Measurements from ENCODE around the gene JPT2. TPM values are rescaled to one million over a fixed set of nuclear protein-coding genes. Genes with fewer than 3 reads are reported as not detected.

Gene JPT2
- total RNA-seq, 1 donor from 2014 or later = 53.1 TPM

GRCh38 chr16:1743376-1744337 lies 65.6 kb downstream of the JPT2 start:
- DNase-seq (no peak), ATAC-seq (no peak)
- no peak for TF ChIP-seq CTCF (IDR thresholded peaks at IDR 0.05)
- Histone ChIP-seq H3K36me3 (peaks cover 76% of the 10 kb centered on the region), H3K27me3 (ENCODE audit: low read depth) (no peaks in the 10 kb centered on the region), H3K27ac (no peak overlapping the region), H3K4me3 (no peak overlapping the region), H3K4me1 (no peaks in the 10 kb centered on the region), H3K9me3 (no peaks in the 10 kb centered on the region)
- intact Hi-C loops (cut with DNase I) = no loop called here

DNA sequence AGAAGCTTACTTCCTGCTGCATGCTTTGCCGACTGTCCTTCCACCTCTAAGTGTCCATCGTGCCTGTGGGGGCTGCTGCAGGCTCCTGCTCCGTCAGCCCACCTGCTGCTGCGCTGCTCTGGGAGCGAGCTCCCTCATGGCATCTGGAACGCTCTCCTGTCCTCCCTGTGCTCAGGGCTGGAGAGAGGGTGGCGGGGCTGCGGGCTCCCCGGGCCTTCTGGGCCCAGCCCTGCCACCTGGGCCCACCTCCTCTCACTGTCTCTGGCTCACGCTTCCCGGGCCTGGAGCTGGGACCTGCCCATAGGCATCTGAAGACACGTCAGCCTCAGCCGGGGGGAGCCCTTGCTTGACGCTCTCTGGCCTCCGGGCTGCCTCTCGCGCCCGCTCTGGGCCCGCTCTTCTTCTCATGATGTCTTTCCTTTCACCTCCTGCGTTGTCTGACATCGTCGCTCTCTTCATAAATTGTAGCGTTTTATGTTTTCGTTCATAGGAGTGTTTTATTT lies 66.3 kb downstream of the JPT2 start:
- Histone ChIP-seq H3K27ac (no peak overlapping the region), H3K36me3 (peaks cover 84% of the 10 kb centered on the region), H3K9me3 (no peaks in the 10 kb centered on the region), H3K4me1 (no peaks in the 10 kb centered on the region), H3K4me3 (no peak overlapping the region), H3K27me3 (ENCODE audit: low read depth) (no peaks in the 10 kb centered on the region)
- no peak for ATAC-seq
- intact Hi-C loops (cut with DNase I) = no loop called here
- TF ChIP-seq CTCF (IDR thresholded peaks at IDR 0.05) = no peak
- no peak for DNase-seq

GRCh38 chr16:1745181-1745899 lies 67.3 kb downstream of the JPT2 start:
- H3K27me3 ChIP-seq (ENCODE audit: low read depth) = no peaks in the 10 kb centered on the region
- H3K9me3 ChIP-seq = no peaks in the 10 kb centered on the region
- no peak for DNase-seq
- no peak overlapping the region for H3K27ac ChIP-seq
- peaks cover 92% of the 10 kb centered on the region for H3K36me3 ChIP-seq
- intact Hi-C loops (cut with DNase I) = no loop called here
- no peak for ATAC-seq
- H3K4me3 ChIP-seq = no peak overlapping the region
- H3K4me1 ChIP-seq = no peaks in the 10 kb centered on the region
- TF ChIP-seq CTCF (IDR thresholded peaks at IDR 0.05) = no peak

- no peaks in the 10 kb centered on the region for H3K27me3 ChIP-seq (ENCODE audit: low read depth)
- H3K9me3 ChIP-seq = no peaks in the 10 kb centered on the region
- no peaks in the 10 kb centered on the region for H3K4me1 ChIP-seq
- no peak overlapping the region for H3K27ac ChIP-seq
- DNase-seq = no peak
- intact Hi-C loops (cut with DNase I) = no loop called here
- peaks cover 92% of the 10 kb centered on the region for H3K36me3 ChIP-seq
- ATAC-seq = no peak
- H3K4me3 ChIP-seq = no peak overlapping the region
- TF ChIP-seq CTCF (IDR thresholded peaks at IDR 0.05) = no peak
These were observed 68.0 kb downstream of the JPT2 start for GRCh38 chr16:1745900-1746692.

DNA sequence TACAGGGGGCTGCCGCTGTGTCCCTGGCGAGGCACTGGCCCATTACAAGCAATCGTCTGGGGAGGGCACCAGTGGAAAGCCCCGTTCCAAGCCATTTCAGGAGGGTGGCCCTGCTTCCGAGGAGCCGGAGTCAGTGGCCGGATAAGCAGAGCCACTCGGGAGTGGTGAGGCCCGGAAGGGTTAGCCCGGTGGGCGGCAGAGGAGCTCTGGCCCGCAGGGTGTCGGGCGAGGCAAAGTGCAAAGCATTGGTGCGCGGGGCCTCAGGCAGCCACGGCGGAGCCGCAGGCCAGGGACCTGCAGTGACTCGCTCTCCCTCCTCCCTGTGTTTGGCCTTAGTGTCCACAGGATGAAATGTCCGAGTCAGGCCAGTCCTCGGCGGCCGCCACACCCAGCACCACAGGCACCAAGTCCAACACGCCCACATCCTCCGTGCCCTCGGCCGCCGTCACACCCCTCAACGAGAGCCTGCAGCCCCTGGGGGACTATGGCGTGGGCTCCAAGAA lies 68.7 kb downstream of the JPT2 start:
- Histone ChIP-seq H3K9me3 (no peaks in the 10 kb centered on the region), H3K27ac (no peak overlapping the region), H3K4me1 (no peaks in the 10 kb centered on the region), H3K4me3 (no peak overlapping the region), H3K27me3 (ENCODE audit: low read depth) (no peaks in the 10 kb centered on the region), H3K36me3 (peaks cover 92% of the 10 kb centered on the region)
- no peak for ATAC-seq
- intact Hi-C loops (cut with DNase I) = no loop called here
- no peak for DNase-seq
- no peak for TF ChIP-seq CTCF (IDR thresholded peaks at IDR 0.05)

All from lower lobe of right lung (tissue), 2 donors.